GM12878 (cell line): Measurements from ENCODE around the gene RGMB.

Experiments
- EP300 ChIP-seq, 2 experiments: fragments of 150-350 bp in 1 of 2; IDR thresholded peaks; 2 replicates each; pipeline ENCODE4 v1.6.1; 2011 to 2012; ENCODE audit warnings: low read depth in 2 of 2, low read length in 2 of 2, borderline replicate concordance in 1 of 2, improper control_type of control experiment in 1 of 2, inconsistent platforms in 1 of 2; ENCODE audit not compliant: control insufficient read depth in 1 of 2
- NFXL1 ChIP-seq: fragments of 450-650 bp; IDR thresholded peaks from 2 replicates; pipeline ENCODE4 v1.6.1; 2017; ENCODE audit warnings: antibody characterized with exemption, mild to moderate bottlenecking, borderline replicate concordance
- PAX8 ChIP-seq: fragments of 450-650 bp; IDR thresholded peaks from 2 replicates; pipeline ENCODE4 v1.6.1; 2017; ENCODE audit warnings: mild to moderate bottlenecking, moderate library complexity
- POLR2AphosphoS2 ChIP-seq: IDR thresholded peaks from 2 replicates; pipeline ENCODE4 v1.6.1; 2011; ENCODE audit warnings: low read depth, mild to moderate bottlenecking, low read length, improper control_type of control experiment, moderate library complexity

DNA sequence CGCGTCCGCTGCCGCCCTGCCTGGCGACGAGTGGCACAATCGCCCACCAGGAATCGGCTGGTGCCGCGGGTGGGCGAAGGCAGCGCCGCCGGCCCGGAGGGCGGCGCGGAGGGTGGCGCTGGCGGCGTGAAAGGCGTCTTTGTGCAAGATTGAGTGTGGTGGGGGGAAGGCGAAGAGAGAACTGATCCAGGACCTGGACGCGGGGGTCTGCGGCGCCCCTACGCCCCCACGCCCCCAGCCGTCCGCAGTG lies 4.6 kb upstream of the RGMB start:
- TF ChIP-seq PAX8: no peak
- TF ChIP-seq NFXL1: no peak
- TF ChIP-seq EP300 (IDR thresholded peaks at IDR 0.05; ENCODE audit: borderline replicate concordance in 1 of 2, control insufficient read depth in 1 of 2, low read depth in 2 of 2, low read length in 2 of 2): no peak
- no peak for TF ChIP-seq POLR2AphosphoS2
